ENCODE measurements around the gene RNLS.
"Not testable (repeated sequence)": the region's sequence is repeated elsewhere in the genome, so short reads cannot be mapped to it uniquely, and the experiment has no call there.

The RNLS gene

GRCh38 chr10:88372051-88372715 lies 210.9 kb downstream of the RNLS start:
- no peak for DNase-seq
- H3K36me3 ChIP-seq (ENCODE audit: control insufficient read depth, insufficient read depth, low read length), result no peaks in the 10 kb centered on the region
- H3K27ac ChIP-seq (ENCODE audit: insufficient read depth, low read length, poor library complexity, severe bottlenecking), result no peak overlapping the region
- H3K9me3 ChIP-seq (ENCODE audit: control insufficient read depth, low read length), result no peaks in the 10 kb centered on the region
- H3K4me1 ChIP-seq (ENCODE audit: control insufficient read depth, insufficient read depth, low read length, poor library complexity, severe bottlenecking), result no peaks in the 10 kb centered on the region
- H3K27me3 ChIP-seq (replicated peaks; ENCODE audit: control insufficient read depth, insufficient read depth, low read length, poor library complexity, severe bottlenecking), result no peaks in the 10 kb centered on the region
- no peak overlapping the region for H3K4me3 ChIP-seq (ENCODE audit: insufficient read depth, low read depth, low read length, poor library complexity, severe bottlenecking)

GRCh38 chr10:88370713-88371112 lies 212.4 kb downstream of the RNLS start:
- no peak for DNase-seq
- H3K9me3 ChIP-seq (ENCODE audit: control insufficient read depth, low read length), result no peaks in the 10 kb centered on the region
- H3K27me3 ChIP-seq (replicated peaks; ENCODE audit: control insufficient read depth, insufficient read depth, low read length, poor library complexity, severe bottlenecking), result no peaks in the 10 kb centered on the region
- no peaks in the 10 kb centered on the region for H3K36me3 ChIP-seq (ENCODE audit: control insufficient read depth, insufficient read depth, low read length)
- no peak overlapping the region for H3K4me3 ChIP-seq (ENCODE audit: insufficient read depth, low read depth, low read length, poor library complexity, severe bottlenecking)
- no peaks in the 10 kb centered on the region for H3K4me1 ChIP-seq (ENCODE audit: control insufficient read depth, insufficient read depth, low read length, poor library complexity, severe bottlenecking)
- H3K27ac ChIP-seq (ENCODE audit: insufficient read depth, low read length, poor library complexity, severe bottlenecking), result no peak overlapping the region

- Histone ChIP-seq H3K27me3 (replicated peaks; ENCODE audit: control insufficient read depth, insufficient read depth, low read length, poor library complexity, severe bottlenecking) (no peaks in the 10 kb centered on the region), H3K9me3 (ENCODE audit: control insufficient read depth, low read length) (no peaks in the 10 kb centered on the region), H3K27ac (ENCODE audit: insufficient read depth, low read length, poor library complexity, severe bottlenecking) (no peak overlapping the region)
These were observed 216.3 kb downstream of the RNLS start for GRCh38 chr10:88366772-88367171.

GRCh38 chr10:88361995-88362807 lies 220.9 kb downstream of the RNLS start:
- Histone ChIP-seq H3K36me3 (ENCODE audit: control insufficient read depth, insufficient read depth, low read length) (no peaks in the 10 kb centered on the region), H3K27me3 (replicated peaks; ENCODE audit: control insufficient read depth, insufficient read depth, low read length, poor library complexity, severe bottlenecking) (no peaks in the 10 kb centered on the region), H3K27ac (ENCODE audit: insufficient read depth, low read length, poor library complexity, severe bottlenecking) (no peak overlapping the region), H3K4me3 (ENCODE audit: insufficient read depth, low read depth, low read length, poor library complexity, severe bottlenecking) (no peak overlapping the region), H3K4me1 (ENCODE audit: control insufficient read depth, insufficient read depth, low read length, poor library complexity, severe bottlenecking) (no peaks in the 10 kb centered on the region), H3K9me3 (ENCODE audit: control insufficient read depth, low read length) (no peaks in the 10 kb centered on the region)
- no peak for DNase-seq

More at GRCh38 chr10:88366772-88367171, 216.3 kb downstream of the RNLS start:
- Histone ChIP-seq H3K4me3 (ENCODE audit: insufficient read depth, low read depth, low read length, poor library complexity, severe bottlenecking) (no peak overlapping the region), H3K36me3 (ENCODE audit: control insufficient read depth, insufficient read depth, low read length) (no peaks in the 10 kb centered on the region), H3K4me1 (ENCODE audit: control insufficient read depth, insufficient read depth, low read length, poor library complexity, severe bottlenecking) (no peaks in the 10 kb centered on the region)
- no peak for DNase-seq

GRCh38 chr10:88361494-88361893 lies 221.6 kb downstream of the RNLS start:
- DNase-seq, result no peak
- no peaks in the 10 kb centered on the region for H3K9me3 ChIP-seq (ENCODE audit: control insufficient read depth, low read length)
- no peaks in the 10 kb centered on the region for H3K27me3 ChIP-seq (replicated peaks; ENCODE audit: control insufficient read depth, insufficient read depth, low read length, poor library complexity, severe bottlenecking)
- no peak overlapping the region for H3K27ac ChIP-seq (ENCODE audit: insufficient read depth, low read length, poor library complexity, severe bottlenecking)
- no peaks in the 10 kb centered on the region for H3K36me3 ChIP-seq (ENCODE audit: control insufficient read depth, insufficient read depth, low read length)
- no peak overlapping the region for H3K4me3 ChIP-seq (ENCODE audit: insufficient read depth, low read depth, low read length, poor library complexity, severe bottlenecking)
- no peaks in the 10 kb centered on the region for H3K4me1 ChIP-seq (ENCODE audit: control insufficient read depth, insufficient read depth, low read length, poor library complexity, severe bottlenecking)

GRCh38 chr10:88355750-88356149 lies 227.4 kb downstream of the RNLS start:
- H3K36me3 ChIP-seq (ENCODE audit: control insufficient read depth, insufficient read depth, low read length); H3K27ac ChIP-seq (ENCODE audit: insufficient read depth, low read length, poor library complexity, severe bottlenecking); H3K27me3 ChIP-seq (replicated peaks; ENCODE audit: control insufficient read depth, insufficient read depth, low read length, poor library complexity, severe bottlenecking); DNase-seq; H3K4me1 ChIP-seq (ENCODE audit: control insufficient read depth, insufficient read depth, low read length, poor library complexity, severe bottlenecking); H3K9me3 ChIP-seq (ENCODE audit: control insufficient read depth, low read length); H3K4me3 ChIP-seq (ENCODE audit: insufficient read depth, low read depth, low read length, poor library complexity, severe bottlenecking): not testable (repeated sequence)

GRCh38 chr10:88347597-88348304 lies 235.4 kb downstream of the RNLS start:
- Histone ChIP-seq H3K36me3 (ENCODE audit: control insufficient read depth, insufficient read depth, low read length) (no peaks in the 10 kb centered on the region), H3K27me3 (replicated peaks; ENCODE audit: control insufficient read depth, insufficient read depth, low read length, poor library complexity, severe bottlenecking) (no peaks in the 10 kb centered on the region), H3K27ac (ENCODE audit: insufficient read depth, low read length, poor library complexity, severe bottlenecking) (no peak overlapping the region), H3K9me3 (ENCODE audit: control insufficient read depth, low read length) (no peaks in the 10 kb centered on the region), H3K4me1 (ENCODE audit: control insufficient read depth, insufficient read depth, low read length, poor library complexity, severe bottlenecking) (no peaks in the 10 kb centered on the region), H3K4me3 (ENCODE audit: insufficient read depth, low read depth, low read length, poor library complexity, severe bottlenecking) (no peak overlapping the region)
- no peak for DNase-seq

GRCh38 chr10:88347022-88347421 lies 236.1 kb downstream of the RNLS start:
- no peak for DNase-seq
- H3K4me3 ChIP-seq (ENCODE audit: insufficient read depth, low read depth, low read length, poor library complexity, severe bottlenecking), result no peak overlapping the region
- H3K27me3 ChIP-seq (replicated peaks; ENCODE audit: control insufficient read depth, insufficient read depth, low read length, poor library complexity, severe bottlenecking), result no peaks in the 10 kb centered on the region
- no peaks in the 10 kb centered on the region for H3K9me3 ChIP-seq (ENCODE audit: control insufficient read depth, low read length)
- no peak overlapping the region for H3K27ac ChIP-seq (ENCODE audit: insufficient read depth, low read length, poor library complexity, severe bottlenecking)
- H3K4me1 ChIP-seq (ENCODE audit: control insufficient read depth, insufficient read depth, low read length, poor library complexity, severe bottlenecking), result no peaks in the 10 kb centered on the region
- H3K36me3 ChIP-seq (ENCODE audit: control insufficient read depth, insufficient read depth, low read length), result no peaks in the 10 kb centered on the region

GRCh38 chr10:88346144-88346977 lies 236.8 kb downstream of the RNLS start:
- no peak for DNase-seq

More at GRCh38 chr10:88346144-88346977, 236.8 kb downstream of the RNLS start:
- H3K4me1 ChIP-seq (ENCODE audit: control insufficient read depth, insufficient read depth, low read length, poor library complexity, severe bottlenecking), result no peaks in the 10 kb centered on the region
- H3K9me3 ChIP-seq (ENCODE audit: control insufficient read depth, low read length), result no peaks in the 10 kb centered on the region
- H3K4me3 ChIP-seq (ENCODE audit: insufficient read depth, low read depth, low read length, poor library complexity, severe bottlenecking), result no peak overlapping the region
- H3K27me3 ChIP-seq (replicated peaks; ENCODE audit: control insufficient read depth, insufficient read depth, low read length, poor library complexity, severe bottlenecking), result no peaks in the 10 kb centered on the region
- H3K36me3 ChIP-seq (ENCODE audit: control insufficient read depth, insufficient read depth, low read length), result no peaks in the 10 kb centered on the region
- H3K27ac ChIP-seq (ENCODE audit: insufficient read depth, low read length, poor library complexity, severe bottlenecking), result no peak overlapping the region

All from effector memory CD4-positive, alpha-beta T cell (primary cell).